Measurements from ENCODE around the gene PRKAG1.

PRKAG1 gene

GRCh38 chr12:49030714-49031572 lies 12.4 kb upstream of the PRKAG1 start:
- no peak for DNase-seq

DNA sequence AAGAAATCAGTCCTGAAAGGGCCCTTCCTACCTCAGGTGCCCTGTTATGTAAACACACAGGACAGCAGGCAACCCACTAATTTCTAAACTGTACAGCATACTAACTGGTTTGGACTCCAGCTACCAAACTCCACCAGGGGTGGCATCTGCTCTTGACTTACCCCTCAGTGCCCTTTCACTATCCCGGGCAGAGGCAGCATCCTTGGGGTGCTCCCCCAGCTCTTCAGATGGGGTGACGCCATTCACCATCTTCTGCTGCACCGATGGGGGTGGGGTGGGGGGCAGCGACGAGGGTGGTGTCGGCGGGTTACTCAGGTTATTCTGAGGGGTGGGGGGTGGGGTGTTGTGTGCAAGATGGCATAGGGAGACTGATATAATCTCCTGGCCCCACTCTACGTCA lies 11.5 kb upstream of the PRKAG1 start:
- no peak for DNase-seq

GRCh38 chr12:49028666-49029275 lies 10.2 kb upstream of the PRKAG1 start:
- DNase-seq: no peak

DNA sequence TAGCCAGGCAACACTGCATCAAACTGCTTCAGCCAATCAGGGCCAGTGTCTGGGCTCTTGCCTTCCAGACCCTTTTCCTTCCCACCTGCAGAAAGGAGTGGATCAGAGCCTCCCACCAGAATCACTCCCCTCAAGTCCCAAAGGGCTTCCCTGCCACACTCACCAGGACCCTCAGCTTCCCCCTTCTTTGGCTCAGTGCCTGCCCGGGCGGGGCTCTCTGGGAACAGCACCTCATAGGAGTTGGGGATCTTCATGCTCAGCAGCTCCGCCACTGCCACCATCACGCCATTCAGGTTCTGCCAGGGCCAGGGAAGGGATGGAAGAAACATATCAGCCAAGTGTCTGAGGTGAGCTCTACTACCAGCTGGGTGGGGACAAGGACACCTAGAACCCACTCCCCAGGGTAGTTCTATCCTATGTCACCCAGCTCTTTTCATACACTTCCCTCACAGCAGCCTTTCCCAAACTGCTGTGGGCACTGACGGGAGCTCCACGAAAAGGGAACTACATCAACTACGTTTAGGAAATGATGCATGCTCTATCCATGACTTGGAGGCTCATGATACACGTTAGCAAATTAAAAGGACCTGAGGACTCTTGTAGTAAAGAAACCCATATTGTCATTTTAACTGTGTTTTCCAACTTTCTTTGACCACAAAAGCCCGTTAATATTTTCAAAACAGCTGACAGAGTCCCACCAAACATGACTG lies 9.4 kb upstream of the PRKAG1 start:
- no peak for DNase-seq

DNA sequence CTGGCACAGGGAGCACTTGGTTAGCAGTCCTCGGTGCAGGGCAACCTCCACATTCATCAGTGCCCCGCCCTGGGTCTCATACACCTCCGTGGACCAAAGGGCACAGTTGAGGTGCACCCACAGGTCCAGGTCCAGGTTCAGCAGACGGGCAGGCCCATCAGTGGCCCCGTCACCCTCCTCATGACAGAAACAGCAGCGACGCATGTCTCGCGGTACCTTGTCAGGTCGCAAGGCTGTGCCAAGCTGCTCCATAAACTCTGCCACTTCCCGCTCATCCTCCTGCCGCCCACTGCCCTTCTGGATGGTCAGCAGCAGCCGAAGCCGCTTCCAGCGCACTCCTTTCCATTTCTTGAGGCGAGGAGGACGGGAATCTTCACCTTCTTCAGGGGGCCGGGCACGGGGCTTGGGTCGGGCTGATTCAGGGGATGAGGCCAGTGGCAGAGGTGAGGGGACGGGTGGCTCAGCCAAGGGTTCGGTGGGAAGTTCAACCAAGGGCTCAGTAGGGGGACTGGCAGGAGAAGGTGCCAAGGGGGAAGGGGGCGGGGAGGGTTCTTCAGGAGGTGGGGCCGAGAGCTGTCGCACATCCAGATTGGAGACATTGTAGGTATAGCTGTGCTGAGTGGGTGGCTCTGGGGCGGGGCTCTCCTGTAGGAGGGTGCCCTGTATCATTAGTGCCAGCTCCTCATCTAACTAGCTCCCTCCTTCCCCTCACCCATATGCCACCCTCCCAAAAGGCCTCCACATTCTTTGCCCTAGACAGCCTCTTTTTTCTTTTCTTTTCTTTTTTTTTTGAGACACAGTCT lies 8.3 kb upstream of the PRKAG1 start:
- no peak for DNase-seq

GRCh38 chr12:49026101-49026500 lies 7.5 kb upstream of the PRKAG1 start:
- no peak for DNase-seq

DNA sequence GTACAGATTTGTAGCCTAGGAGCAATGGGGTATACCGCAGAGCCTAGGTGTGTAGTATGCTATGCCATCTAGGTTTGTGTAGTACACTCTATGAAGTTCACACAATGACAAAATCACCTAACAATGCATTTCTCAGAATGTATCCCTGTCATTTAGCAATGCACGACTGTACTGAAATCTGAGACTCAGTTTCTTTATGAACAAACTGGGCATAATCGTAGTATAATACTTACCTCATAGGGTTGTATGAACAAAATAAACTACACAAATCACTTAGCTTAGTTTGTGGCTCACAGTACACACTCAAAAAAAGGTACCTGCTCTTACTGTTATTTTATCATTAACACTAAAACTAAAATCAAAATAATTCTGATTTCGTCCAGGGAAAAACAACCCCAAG lies 6.9 kb upstream of the PRKAG1 start:
- no peak for DNase-seq

DNA sequence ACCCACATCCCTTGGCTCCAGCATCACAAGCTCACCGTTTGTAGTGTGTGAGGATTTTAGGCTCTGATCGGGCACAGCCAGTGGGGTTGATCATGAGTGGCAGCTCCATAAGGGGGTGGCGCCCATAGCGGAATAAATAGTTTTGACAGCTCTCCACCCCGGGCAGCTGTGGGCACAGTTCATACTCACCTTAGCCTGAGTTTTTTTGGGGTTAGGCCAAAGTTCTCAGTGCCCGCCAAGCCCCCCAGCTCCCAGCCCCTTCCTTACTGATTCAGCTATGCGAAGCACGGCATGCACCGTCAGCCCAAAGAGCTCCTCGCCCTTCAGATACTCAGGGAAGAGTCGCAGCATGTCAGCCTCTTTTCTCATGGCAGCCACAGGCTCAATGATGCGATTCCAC lies 6.0 kb upstream of the PRKAG1 start:
- DNase-seq: no peak

GRCh38 chr12:49023812-49024211 lies 5.2 kb upstream of the PRKAG1 start:
- no peak for DNase-seq

DNA sequence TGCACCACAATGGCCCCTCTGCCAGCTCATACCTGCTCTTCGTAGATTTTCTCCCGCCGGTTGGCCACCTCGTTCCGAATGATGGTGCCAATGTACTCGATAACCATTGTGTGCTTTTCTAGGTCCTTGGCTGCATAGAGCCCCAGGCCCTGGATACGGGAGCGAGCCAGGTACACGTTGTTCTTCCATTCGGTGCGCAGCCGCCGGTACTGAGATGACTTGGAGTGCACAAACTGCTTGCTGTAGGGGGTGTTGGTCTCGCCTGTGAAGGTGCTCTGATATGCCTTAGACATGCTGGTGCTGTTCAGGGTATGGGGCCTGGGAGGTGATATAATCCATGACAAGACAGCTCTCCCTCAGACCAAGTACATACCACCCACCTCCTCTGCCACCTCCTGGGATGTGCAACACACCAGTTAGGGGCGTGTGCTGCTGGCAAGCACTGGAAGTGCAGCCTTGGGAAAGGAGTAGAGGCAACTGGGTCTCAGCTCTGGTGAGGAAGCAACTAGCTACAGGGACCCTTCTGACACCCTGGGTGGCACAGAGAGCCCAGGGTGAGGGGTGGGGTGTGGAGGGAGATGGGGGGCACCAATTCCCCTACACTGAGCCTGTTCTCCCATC lies 4.1 kb upstream of the PRKAG1 start:
- no peak for DNase-seq

GRCh38 chr12:49021292-49021915 lies 2.8 kb upstream of the PRKAG1 start:
- DNase-seq: no peak

DNA sequence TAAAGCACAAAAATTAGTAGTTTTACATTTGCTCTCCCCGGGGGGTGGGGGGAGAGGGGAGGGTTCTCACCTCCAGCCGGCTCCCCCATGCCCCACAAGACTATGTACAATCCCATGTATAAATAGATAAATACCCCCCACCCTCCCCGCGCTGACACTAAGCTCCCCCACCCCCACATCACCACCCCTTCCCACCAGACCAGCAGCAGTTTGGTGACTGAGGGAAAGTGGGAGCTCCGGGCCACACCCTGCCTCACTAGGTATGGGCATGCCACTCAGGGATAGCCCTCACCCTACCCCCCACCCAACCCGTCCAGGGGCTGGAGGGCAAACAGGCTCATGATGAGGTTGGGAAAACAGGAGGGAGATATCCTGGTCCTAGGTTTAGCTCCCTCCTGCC lies 1.9 kb upstream of the PRKAG1 start:
- no peak for DNase-seq

DNA sequence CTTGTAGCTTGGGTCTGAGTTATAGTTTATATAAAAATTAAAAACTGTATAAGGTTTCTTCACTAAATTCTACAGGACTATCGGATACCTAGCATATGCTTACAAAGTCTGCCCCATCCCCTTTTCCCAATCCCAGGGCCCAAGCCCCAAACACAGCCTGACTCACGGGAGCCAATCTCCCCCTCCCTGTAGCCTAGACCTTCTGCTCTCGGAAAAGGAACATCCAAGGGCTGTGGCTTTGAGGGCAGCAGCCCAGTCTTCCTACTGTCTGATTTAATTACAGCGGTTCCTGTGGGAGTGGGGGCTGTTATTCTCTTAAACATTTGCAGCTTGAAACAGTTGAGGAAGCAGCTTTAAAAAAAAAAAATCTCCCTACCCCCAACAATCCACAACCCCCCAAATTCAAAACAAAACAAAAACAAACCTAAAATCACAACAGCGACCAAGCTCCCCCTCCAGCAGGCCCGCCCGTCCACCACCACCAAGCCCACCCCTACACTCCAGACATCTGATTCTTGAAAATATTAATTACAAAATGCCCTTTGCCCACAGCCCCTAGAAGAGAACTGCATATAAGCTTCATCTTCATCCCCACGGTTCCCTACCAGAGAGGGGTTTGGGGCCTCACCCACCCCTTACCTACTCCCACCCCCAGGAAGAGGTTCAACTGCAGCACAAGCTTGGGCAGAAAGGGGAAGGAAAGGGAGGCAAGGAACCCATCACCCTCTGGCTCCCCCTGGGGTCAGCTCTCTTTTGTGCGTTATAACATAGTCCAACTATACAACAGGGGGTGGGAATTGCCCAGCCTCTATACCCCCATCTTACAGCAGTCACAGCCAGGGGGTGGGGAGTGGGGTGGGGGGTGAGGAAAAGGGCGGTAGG lies 1.1 kb upstream of the PRKAG1 start:
- DNase-seq: peak; percentile 64

- DNase-seq: no peak
Observed at GRCh38 chr12:49019120-49019430, 499 bp upstream of the PRKAG1 start.

GRCh38 chr12:49017891-49018260 lies 700 bp downstream of the PRKAG1 start:
- no peak for DNase-seq

DNA sequence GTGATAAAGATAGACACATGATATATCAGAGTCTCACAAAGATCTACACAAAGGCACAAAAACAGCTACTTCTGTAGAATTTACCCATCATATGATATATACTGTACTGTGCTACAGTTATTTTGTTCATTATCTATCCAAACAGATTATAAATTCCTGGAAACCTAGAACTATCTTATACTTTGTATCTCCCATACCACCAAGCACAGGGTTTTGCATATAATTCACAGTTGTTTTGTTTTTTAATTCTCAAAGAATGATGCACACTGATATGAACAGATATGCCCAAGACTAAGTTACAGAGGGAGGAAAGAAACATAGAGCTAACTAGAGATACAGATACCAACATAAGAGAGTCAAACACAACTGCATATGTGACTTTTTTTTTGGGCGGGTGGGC lies 3.4 kb downstream of the PRKAG1 start:
- DNase-seq: no peak

DNA sequence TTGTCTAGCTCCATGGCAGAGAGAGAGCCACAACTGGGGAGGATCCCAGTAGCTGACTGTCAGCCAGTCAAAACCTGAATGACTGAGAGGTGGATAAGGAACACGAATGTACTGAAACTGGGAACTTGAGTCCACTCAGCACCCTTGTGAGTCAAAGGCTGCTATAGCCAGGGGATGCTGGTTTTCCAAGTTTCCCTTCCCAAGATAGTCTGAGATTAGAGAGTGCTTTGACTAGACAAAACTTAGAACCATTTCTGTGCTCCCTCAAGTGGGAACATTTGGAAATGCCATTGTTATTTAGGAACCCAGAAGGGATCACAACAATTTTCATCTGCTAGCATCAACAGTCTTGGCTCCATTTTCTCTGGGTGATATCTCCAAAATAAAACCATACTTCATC lies 4.0 kb downstream of the PRKAG1 start:
- no peak for DNase-seq

GRCh38 chr12:49013428-49013827 lies 5.1 kb downstream of the PRKAG1 start:
- no peak for DNase-seq

DNA sequence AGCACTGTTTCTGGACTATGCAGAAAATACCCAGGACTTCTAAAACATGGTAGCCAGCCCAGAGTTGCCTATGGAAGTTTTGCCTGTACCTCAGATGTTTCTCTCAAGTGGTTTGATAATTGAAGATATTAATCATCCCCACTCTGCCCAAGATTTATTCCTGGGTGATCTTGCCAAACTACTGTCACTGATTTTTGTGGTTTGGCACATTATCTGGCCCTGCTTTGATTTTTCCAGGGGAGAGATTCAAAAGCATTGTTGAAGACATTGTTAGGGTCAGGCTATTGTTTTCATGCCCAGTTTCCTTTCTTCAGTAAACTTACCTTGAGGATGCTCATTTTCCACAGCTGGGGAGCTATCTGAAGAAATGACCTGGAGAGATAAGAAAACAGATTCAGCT lies 5.8 kb downstream of the PRKAG1 start:
- DNase-seq: no peak

DNA sequence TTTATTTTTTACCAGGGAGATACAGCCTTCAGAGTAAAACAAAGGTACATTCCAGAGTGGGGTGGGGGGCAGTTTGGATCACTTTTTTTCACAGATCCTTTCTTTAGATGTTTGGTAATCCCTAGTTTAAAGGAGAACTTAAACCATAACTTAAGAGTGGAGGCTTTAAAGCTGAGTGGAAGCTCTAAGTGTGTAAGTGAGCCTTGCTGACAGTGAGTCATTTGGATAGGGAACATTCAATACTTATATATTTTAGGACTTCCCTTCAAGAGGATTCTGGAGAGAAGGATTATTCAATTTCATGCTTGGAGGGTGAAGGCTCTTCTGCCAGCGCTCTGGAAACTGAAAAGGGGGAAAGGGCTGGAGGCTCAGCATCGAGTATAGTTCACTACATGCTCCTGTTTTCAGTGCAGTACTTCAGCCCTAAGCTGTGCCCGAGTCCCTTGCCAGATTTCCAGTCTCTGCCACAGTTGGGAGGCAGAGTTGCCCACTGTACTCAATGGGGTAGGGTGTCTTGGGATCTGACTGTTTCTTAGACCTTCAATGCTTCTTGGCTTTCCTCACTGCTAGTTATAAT lies 8.4 kb downstream of the PRKAG1 start:
- DNase-seq: no peak

DNA sequence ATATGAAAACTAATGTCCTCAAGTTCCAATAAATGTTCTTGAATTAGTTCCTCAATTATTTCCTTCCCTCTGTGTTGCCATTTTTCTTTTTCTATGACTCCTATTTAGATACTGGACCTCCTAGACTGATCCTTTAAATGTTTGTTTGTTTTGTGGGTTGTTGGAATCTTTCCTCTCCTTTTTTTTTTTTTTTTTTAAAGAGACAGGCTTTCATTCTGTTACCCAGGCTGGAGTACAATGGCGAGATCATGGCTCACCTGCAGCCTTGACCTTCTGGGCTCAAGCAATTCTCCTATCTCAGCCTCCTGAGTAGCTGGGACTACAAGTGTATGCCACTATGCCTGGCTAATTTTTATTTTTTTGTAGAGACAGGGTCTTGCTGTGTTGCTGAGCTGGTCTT lies 9.6 kb downstream of the PRKAG1 start:
- DNase-seq: no peak
